Panc1 (cell line): Measurements from ENCODE around the gene CACNA1A. TPM values are rescaled to one million over a fixed set of nuclear protein-coding genes. Genes with fewer than 3 reads are reported as not detected.

Experiments
- ATAC-seq: fragments of 200-7000 bp; cut with Tn5 transposase; 2 replicates; pipeline ENCODE4 v1.9.1; 2020; ENCODE audit warnings: mild to moderate bottlenecking, moderate library complexity
- BruUV-seq: library from RNA; stranded (reverse); fragments of 400-500 nt; replicated peaks from 2 replicates; lab custom pipeline; 2021; lab: Mats Ljungman, UMichigan
- CTCF ChIA-PET: fragments of 300-600 bp; sonication (Branson Sonifier 250); formaldehyde crosslinking; loops from one replicate; lab custom pipeline; 2022; ENCODE audit warnings: antibody characterized with exemption; lab: Charles Lee
- POLR2A ChIA-PET: fragments of 300-600 bp; sonication (Branson Sonifier 250); formaldehyde crosslinking; loops from one replicate; lab custom pipeline; 2022; ENCODE audit warnings: antibody characterized with exemption; lab: Charles Lee
- DNase-seq: peaks from one replicate; pipeline ENCODE4 v3.0.0-alpha.2; 2010; ENCODE audit warnings: low read depth, low spot score
- H3K27ac ChIP-seq: 2 replicates; pipeline ENCODE4 v1.5.1; 2011; ENCODE audit warnings: mild to moderate bottlenecking, low read length, inconsistent platforms
- H3K27me3 ChIP-seq: fragments of 200-500 bp; sonication (Bioruptor generic); 2 replicates; pipeline ENCODE4 v1.6.0; 2014; ENCODE audit warnings: low read length, inconsistent platforms; ENCODE audit not compliant: control insufficient read depth, insufficient read depth
- H3K36me3 ChIP-seq: fragments of 200-500 bp; sonication (Bioruptor generic); 2 replicates; pipeline ENCODE4 v1.5.1; 2014; ENCODE audit warnings: inconsistent platforms, mild to moderate bottlenecking, low read length, moderate library complexity; ENCODE audit not compliant: control insufficient read depth, insufficient read depth
- H3K4me1 ChIP-seq: 2 replicates; pipeline ENCODE4 v1.5.1; 2011; ENCODE audit warnings: inconsistent platforms, mild to moderate bottlenecking, low read length, moderate library complexity; ENCODE audit not compliant: control insufficient read depth, insufficient read depth
- H3K4me3 ChIP-seq, 2 experiments: 2 replicates each; pipeline ENCODE4 v1.5.1; 2011 to 2012; ENCODE audit warnings: low read depth in 2 of 2, low read length in 2 of 2, mild to moderate bottlenecking in 2 of 2, inconsistent platforms in 1 of 2, moderate library complexity in 1 of 2
- H3K9me3 ChIP-seq: fragments of 200-500 bp; sonication (Bioruptor generic); 2 replicates; pipeline ENCODE4 v1.5.1; 2014; ENCODE audit warnings: low read depth, mild to moderate bottlenecking, inconsistent platforms, low read length, moderate library complexity; ENCODE audit not compliant: control insufficient read depth, insufficient read depth
- POLR2AphosphoS5 ChIP-seq: IDR thresholded peaks from 2 replicates; pipeline ENCODE4 v1.6.1; 2012; ENCODE audit warnings: mild to moderate bottlenecking, low read depth, low read length, moderate library complexity
- SIN3A ChIP-seq: IDR thresholded peaks from 2 replicates; pipeline ENCODE4 v1.6.1; 2012; ENCODE audit warnings: low read depth, mild to moderate bottlenecking, low read length, moderate library complexity, borderline replicate concordance; ENCODE audit not compliant: insufficient read depth
- TCF7L2 ChIP-seq: IDR thresholded peaks from 2 replicates; pipeline ENCODE4 v1.6.1; 2011; ENCODE audit warnings: mild to moderate bottlenecking, low read depth, low read length, inconsistent platforms
- in situ Hi-C: cut with HindIII; loops from 2 replicates; pipeline ENCODE4 v1.10.0; 2016; ENCODE audit warnings: low sequenced_read_pairs, low pct_unique_long_range_greater_than_20kb
- intact Hi-C: fragments of 100-400 bp; cut with micrococcal nuclease; formaldehyde crosslinking; loops from one replicate; pipeline ENCODE4 v1.10.0; 2022; ENCODE audit not compliant: unreplicated experiment
- total RNA-seq: library from RNA; stranded (reverse); gene quantifications from one replicate; pipeline ENCODE4 v1.2.1, GENCODE V29; 2021; ENCODE audit not compliant: unreplicated experiment
- TF ChIP-seq, protein P1 (sequence below): fragments of 450-650 bp; IDR thresholded peaks from 2 replicates; pipeline ENCODE4 v1.5.1; 2017; ENCODE audit warnings: mild to moderate bottlenecking
- TF ChIP-seq, protein P2 (sequence below), 2 experiments: IDR thresholded peaks; 2 replicates each; pipeline ENCODE4 v1.6.1; 2011 to 2012; ENCODE audit warnings: low read depth in 2 of 2, control low read depth in 1 of 2, low read length in 1 of 2, mild to moderate bottlenecking in 1 of 2, moderate library complexity in 1 of 2; ENCODE audit not compliant: insufficient read depth in 1 of 2

The CACNA1A gene
- total RNA-seq, 1 experiment from 2014 or later: 0.51 TPM

DNA sequence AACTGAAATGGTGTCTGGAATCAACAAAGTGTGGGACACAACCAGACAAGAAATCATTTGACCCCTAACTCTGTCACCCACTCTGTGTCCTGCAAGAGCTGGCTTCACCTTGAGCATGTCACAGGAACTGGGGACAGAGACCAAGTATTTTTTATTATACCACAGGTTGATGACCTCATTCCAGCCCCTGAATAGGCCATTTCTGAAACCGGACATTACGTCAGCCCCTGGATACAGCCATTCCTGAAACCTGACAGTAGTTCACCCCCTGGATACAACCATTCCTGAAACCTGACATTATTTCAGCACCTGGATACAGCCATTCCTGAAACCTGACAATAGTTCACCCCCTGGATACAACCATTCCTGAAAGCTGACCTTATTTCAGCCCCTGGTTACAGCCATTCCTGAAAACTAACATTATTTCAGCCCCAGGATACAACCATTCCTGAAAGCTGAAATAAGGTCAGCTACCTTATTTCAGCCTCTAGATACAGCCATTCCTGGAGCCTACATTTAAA is 47.7 kb upstream of the CACNA1A start:
- no TSS peak for BruUV-seq
- no peak for DNase-seq
- in situ Hi-C loops: no loop called here
- H3K4me3 ChIP-seq: no peak overlapping the region
- CTCF ChIA-PET: no interaction called here
- intact Hi-C loops: no loop called here
- TF ChIP-seq, protein P1, sequence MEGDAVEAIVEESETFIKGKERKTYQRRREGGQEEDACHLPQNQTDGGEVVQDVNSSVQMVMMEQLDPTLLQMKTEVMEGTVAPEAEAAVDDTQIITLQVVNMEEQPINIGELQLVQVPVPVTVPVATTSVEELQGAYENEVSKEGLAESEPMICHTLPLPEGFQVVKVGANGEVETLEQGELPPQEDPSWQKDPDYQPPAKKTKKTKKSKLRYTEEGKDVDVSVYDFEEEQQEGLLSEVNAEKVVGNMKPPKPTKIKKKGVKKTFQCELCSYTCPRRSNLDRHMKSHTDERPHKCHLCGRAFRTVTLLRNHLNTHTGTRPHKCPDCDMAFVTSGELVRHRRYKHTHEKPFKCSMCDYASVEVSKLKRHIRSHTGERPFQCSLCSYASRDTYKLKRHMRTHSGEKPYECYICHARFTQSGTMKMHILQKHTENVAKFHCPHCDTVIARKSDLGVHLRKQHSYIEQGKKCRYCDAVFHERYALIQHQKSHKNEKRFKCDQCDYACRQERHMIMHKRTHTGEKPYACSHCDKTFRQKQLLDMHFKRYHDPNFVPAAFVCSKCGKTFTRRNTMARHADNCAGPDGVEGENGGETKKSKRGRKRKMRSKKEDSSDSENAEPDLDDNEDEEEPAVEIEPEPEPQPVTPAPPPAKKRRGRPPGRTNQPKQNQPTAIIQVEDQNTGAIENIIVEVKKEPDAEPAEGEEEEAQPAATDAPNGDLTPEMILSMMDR: no peak
- TF ChIP-seq POLR2AphosphoS5 (no peak), TCF7L2 (no peak), SIN3A (no peak)
- TF ChIP-seq, protein P2, sequence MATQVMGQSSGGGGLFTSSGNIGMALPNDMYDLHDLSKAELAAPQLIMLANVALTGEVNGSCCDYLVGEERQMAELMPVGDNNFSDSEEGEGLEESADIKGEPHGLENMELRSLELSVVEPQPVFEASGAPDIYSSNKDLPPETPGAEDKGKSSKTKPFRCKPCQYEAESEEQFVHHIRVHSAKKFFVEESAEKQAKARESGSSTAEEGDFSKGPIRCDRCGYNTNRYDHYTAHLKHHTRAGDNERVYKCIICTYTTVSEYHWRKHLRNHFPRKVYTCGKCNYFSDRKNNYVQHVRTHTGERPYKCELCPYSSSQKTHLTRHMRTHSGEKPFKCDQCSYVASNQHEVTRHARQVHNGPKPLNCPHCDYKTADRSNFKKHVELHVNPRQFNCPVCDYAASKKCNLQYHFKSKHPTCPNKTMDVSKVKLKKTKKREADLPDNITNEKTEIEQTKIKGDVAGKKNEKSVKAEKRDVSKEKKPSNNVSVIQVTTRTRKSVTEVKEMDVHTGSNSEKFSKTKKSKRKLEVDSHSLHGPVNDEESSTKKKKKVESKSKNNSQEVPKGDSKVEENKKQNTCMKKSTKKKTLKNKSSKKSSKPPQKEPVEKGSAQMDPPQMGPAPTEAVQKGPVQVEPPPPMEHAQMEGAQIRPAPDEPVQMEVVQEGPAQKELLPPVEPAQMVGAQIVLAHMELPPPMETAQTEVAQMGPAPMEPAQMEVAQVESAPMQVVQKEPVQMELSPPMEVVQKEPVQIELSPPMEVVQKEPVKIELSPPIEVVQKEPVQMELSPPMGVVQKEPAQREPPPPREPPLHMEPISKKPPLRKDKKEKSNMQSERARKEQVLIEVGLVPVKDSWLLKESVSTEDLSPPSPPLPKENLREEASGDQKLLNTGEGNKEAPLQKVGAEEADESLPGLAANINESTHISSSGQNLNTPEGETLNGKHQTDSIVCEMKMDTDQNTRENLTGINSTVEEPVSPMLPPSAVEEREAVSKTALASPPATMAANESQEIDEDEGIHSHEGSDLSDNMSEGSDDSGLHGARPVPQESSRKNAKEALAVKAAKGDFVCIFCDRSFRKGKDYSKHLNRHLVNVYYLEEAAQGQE (IDR thresholded peaks at IDR 0.05; ENCODE audit: insufficient read depth in 1 of 2, low read depth in 2 of 2, low read length in 1 of 2): no peak
- POLR2A ChIA-PET: no interaction called here
- ATAC-seq: no peak
- H3K4me1 ChIP-seq: no peaks in the 10 kb centered on the region
- H3K27ac ChIP-seq: no peak overlapping the region
- H3K9me3 ChIP-seq: no peaks in the 10 kb centered on the region
- H3K36me3 ChIP-seq: no peaks in the 10 kb centered on the region
- no peaks in the 10 kb centered on the region; the same call in 1 of the 2 replicates for H3K27me3 ChIP-seq

DNA sequence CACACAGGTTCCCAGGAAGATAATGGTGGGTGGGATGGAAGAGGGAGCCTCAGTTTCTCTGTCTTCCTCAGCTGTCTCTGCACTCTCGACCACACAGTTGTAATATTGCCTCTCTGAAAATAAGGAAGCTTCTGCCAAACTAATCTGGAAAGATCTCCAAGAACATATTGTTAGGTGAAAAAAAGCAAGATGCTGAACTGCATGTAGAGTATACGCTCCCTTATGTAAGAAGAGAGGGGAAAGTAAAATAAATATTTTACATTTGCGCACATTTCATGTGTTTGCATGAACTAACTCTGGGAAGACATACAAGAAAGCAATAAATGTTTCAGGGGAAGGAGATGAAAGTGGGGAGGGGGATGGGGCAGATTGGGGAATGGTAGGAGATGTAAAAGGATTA is 41.9 kb upstream of the CACNA1A start:
- CTCF ChIA-PET: interaction anchor here (0.6 kb wide), 1 partner anchor 76 kb away, joined by 3 read pairs; no protein-coding TSS in a partner anchor
- Histone ChIP-seq H3K27me3 (no peaks in the 10 kb centered on the region; the same call in 1 of the 2 replicates), H3K27ac (no peak overlapping the region), H3K4me3 (no peak overlapping the region), H3K4me1 (no peaks in the 10 kb centered on the region), H3K9me3 (no peaks in the 10 kb centered on the region), H3K36me3 (no peaks in the 10 kb centered on the region)
- BruUV-seq: no TSS peak
- intact Hi-C loops: no loop called here
- DNase-seq (no peak), ATAC-seq (no peak)
- in situ Hi-C loops: no loop called here
- POLR2A ChIA-PET: interaction anchor here (0.7 kb wide), 1 partner anchor 281 kb away, joined by 5 read pairs; no protein-coding TSS in a partner anchor
- TF ChIP-seq TCF7L2 (no peak), SIN3A (no peak), POLR2AphosphoS5 (no peak)
- TF ChIP-seq, protein P2 (IDR thresholded peaks at IDR 0.05; ENCODE audit: insufficient read depth in 1 of 2, low read depth in 2 of 2, low read length in 1 of 2): no peak
- TF ChIP-seq, protein P1: no peak
